Measurements from ENCODE around the gene CPM.

CPM gene

GRCh38 chr12:68911197-68911718 is 21.7 kb downstream of the CPM start:
- no peak overlapping the region for H3K27ac ChIP-seq (ENCODE audit: insufficient read depth, low read length, poor library complexity, severe bottlenecking)
- H3K9me3 ChIP-seq (ENCODE audit: control insufficient read depth, low read length), result no peaks in the 10 kb centered on the region
- H3K36me3 ChIP-seq (ENCODE audit: control insufficient read depth, insufficient read depth, low read length), result no peaks in the 10 kb centered on the region
- no peaks in the 10 kb centered on the region for H3K27me3 ChIP-seq (replicated peaks; ENCODE audit: control insufficient read depth, insufficient read depth, low read length, poor library complexity, severe bottlenecking)
- no peak for DNase-seq
- no peak overlapping the region for H3K4me3 ChIP-seq (ENCODE audit: insufficient read depth, low read depth, low read length, poor library complexity, severe bottlenecking)
- H3K4me1 ChIP-seq (ENCODE audit: control insufficient read depth, insufficient read depth, low read length, poor library complexity, severe bottlenecking), result no peaks in the 10 kb centered on the region

- Histone ChIP-seq H3K4me1 (ENCODE audit: control insufficient read depth, insufficient read depth, low read length, poor library complexity, severe bottlenecking) (no peaks in the 10 kb centered on the region), H3K36me3 (ENCODE audit: control insufficient read depth, insufficient read depth, low read length) (no peaks in the 10 kb centered on the region), H3K4me3 (ENCODE audit: insufficient read depth, low read depth, low read length, poor library complexity, severe bottlenecking) (no peak overlapping the region), H3K27ac (ENCODE audit: insufficient read depth, low read length, poor library complexity, severe bottlenecking) (no peak overlapping the region), H3K9me3 (ENCODE audit: control insufficient read depth, low read length) (no peaks in the 10 kb centered on the region), H3K27me3 (replicated peaks; ENCODE audit: control insufficient read depth, insufficient read depth, low read length, poor library complexity, severe bottlenecking) (no peaks in the 10 kb centered on the region)
- DNase-seq, result no peak
Measured at GRCh38 chr12:68910128-68910527, 22.8 kb downstream of the CPM start.

DNA sequence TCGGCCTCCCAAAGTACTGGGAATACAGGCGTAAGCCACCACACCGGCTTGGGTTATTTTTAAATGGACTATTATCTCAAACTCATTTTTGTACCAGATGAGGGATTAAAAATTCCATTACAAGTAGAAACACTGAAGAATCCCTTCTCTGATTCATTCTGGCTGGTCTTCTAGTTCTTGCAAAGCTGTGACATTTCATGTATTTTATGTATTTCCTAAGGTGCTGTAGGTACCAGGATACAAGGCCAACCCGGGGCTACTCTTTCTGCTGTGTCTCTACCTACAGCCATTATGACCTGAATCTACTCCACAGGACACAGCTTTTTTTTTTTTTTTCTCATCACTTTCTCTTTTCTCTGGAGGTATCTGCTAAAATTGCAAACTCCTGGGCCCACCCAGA is 24.9 kb downstream of the CPM start:
- no peak overlapping the region for H3K4me3 ChIP-seq (ENCODE audit: insufficient read depth, low read depth, low read length, poor library complexity, severe bottlenecking)
- DNase-seq, result no peak
- no peaks in the 10 kb centered on the region for H3K27me3 ChIP-seq (replicated peaks; ENCODE audit: control insufficient read depth, insufficient read depth, low read length, poor library complexity, severe bottlenecking)
- H3K9me3 ChIP-seq (ENCODE audit: control insufficient read depth, low read length), result no peaks in the 10 kb centered on the region
- no peaks in the 10 kb centered on the region for H3K36me3 ChIP-seq (ENCODE audit: control insufficient read depth, insufficient read depth, low read length)
- no peaks in the 10 kb centered on the region for H3K4me1 ChIP-seq (ENCODE audit: control insufficient read depth, insufficient read depth, low read length, poor library complexity, severe bottlenecking)
- H3K27ac ChIP-seq (ENCODE audit: insufficient read depth, low read length, poor library complexity, severe bottlenecking), result no peak overlapping the region

GRCh38 chr12:68905733-68906132 is 27.2 kb downstream of the CPM start:
- no peaks in the 10 kb centered on the region for H3K9me3 ChIP-seq (ENCODE audit: control insufficient read depth, low read length)
- H3K4me3 ChIP-seq (ENCODE audit: insufficient read depth, low read depth, low read length, poor library complexity, severe bottlenecking), result no peak overlapping the region
- H3K27me3 ChIP-seq (replicated peaks; ENCODE audit: control insufficient read depth, insufficient read depth, low read length, poor library complexity, severe bottlenecking), result no peaks in the 10 kb centered on the region
- H3K27ac ChIP-seq (ENCODE audit: insufficient read depth, low read length, poor library complexity, severe bottlenecking), result no peak overlapping the region
- H3K4me1 ChIP-seq (ENCODE audit: control insufficient read depth, insufficient read depth, low read length, poor library complexity, severe bottlenecking), result no peaks in the 10 kb centered on the region
- DNase-seq, result no peak
- H3K36me3 ChIP-seq (ENCODE audit: control insufficient read depth, insufficient read depth, low read length), result no peaks in the 10 kb centered on the region

DNA sequence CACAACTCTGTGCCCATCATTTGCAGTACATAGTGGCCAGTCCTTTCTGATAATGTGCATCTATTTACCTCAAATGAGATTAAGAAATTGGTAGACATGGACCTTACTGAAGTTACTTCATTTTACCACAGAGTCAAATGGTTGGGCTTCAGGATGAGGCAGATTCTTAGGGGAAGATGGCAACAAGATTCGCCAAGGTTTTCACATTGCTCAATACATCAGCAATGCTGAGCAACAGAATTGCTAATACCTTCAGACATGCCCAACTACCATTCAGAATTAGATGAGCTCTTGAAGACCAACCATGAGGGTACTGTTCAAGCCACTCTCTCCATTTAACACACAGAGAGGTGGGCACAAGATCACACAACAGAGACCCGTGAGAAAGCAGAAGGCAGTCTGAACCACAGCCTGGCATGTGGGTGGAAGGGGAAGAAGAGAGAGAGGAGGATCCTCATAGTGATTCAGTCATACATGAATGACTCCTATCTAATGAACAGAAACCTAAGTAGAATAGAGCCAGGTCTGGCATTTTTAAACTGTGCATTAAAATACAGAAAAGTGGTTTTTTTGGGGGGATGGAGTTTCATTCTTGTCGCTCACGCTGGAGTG is 28.5 kb downstream of the CPM start:
- H3K27me3 ChIP-seq (replicated peaks; ENCODE audit: control insufficient read depth, insufficient read depth, low read length, poor library complexity, severe bottlenecking), result no peaks in the 10 kb centered on the region
- no peak for DNase-seq
- H3K9me3 ChIP-seq (ENCODE audit: control insufficient read depth, low read length), result no peaks in the 10 kb centered on the region
- H3K27ac ChIP-seq (ENCODE audit: insufficient read depth, low read length, poor library complexity, severe bottlenecking), result no peak overlapping the region
- H3K36me3 ChIP-seq (ENCODE audit: control insufficient read depth, insufficient read depth, low read length), result no peaks in the 10 kb centered on the region
- no peaks in the 10 kb centered on the region for H3K4me1 ChIP-seq (ENCODE audit: control insufficient read depth, insufficient read depth, low read length, poor library complexity, severe bottlenecking)
- H3K4me3 ChIP-seq (ENCODE audit: insufficient read depth, low read depth, low read length, poor library complexity, severe bottlenecking), result no peak overlapping the region

DNA sequence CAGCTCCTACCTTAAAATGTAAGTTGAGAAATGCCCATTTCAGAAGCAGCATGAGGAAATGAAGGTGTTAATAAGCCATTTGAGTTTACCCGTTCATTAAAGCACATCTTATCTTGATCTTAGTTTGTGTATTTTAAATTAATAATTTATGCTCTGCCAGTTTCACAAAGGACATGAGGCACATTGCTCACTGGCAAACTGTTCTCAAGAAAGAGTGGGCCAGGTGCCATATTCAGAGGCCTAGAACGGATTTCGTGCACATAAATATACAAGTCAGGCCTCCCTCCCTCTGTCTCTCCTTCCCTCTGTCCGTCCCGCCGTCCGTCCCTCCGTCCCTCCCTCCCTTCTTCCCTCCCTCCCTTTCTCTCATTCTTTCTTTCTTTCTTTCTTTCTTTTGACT is 29.5 kb downstream of the CPM start:
- H3K4me1 ChIP-seq (ENCODE audit: control insufficient read depth, insufficient read depth, low read length, poor library complexity, severe bottlenecking), result no peaks in the 10 kb centered on the region
- H3K4me3 ChIP-seq (ENCODE audit: insufficient read depth, low read depth, low read length, poor library complexity, severe bottlenecking), result no peak overlapping the region
- H3K9me3 ChIP-seq (ENCODE audit: control insufficient read depth, low read length), result no peaks in the 10 kb centered on the region
- no peaks in the 10 kb centered on the region for H3K27me3 ChIP-seq (replicated peaks; ENCODE audit: control insufficient read depth, insufficient read depth, low read length, poor library complexity, severe bottlenecking)
- no peak overlapping the region for H3K27ac ChIP-seq (ENCODE audit: insufficient read depth, low read length, poor library complexity, severe bottlenecking)
- H3K36me3 ChIP-seq (ENCODE audit: control insufficient read depth, insufficient read depth, low read length), result no peaks in the 10 kb centered on the region
- DNase-seq, result no peak

DNA sequence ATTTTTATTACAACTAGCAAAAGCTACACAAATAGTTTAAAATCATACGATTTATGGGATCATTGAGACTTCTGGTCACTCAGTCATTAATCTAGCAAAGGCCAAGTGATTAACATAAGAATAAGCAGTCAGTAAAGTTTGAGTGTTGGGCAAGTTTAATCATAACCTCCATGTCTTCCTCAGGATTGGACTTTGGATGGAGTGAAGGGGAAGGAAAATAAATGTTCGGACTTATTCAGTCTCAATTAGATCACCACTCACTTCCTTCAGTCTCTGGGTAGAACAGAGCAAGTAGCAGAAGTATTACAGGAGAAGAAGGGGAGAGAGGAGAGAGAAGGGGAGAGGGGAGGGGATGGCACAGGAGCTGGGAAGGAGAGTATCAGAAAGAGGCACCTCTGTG is 31.4 kb downstream of the CPM start:
- Histone ChIP-seq H3K27me3 (replicated peaks; ENCODE audit: control insufficient read depth, insufficient read depth, low read length, poor library complexity, severe bottlenecking) (no peaks in the 10 kb centered on the region), H3K36me3 (ENCODE audit: control insufficient read depth, insufficient read depth, low read length) (no peaks in the 10 kb centered on the region), H3K4me1 (ENCODE audit: control insufficient read depth, insufficient read depth, low read length, poor library complexity, severe bottlenecking) (no peaks in the 10 kb centered on the region), H3K4me3 (ENCODE audit: insufficient read depth, low read depth, low read length, poor library complexity, severe bottlenecking) (no peak overlapping the region), H3K9me3 (ENCODE audit: control insufficient read depth, low read length) (no peaks in the 10 kb centered on the region), H3K27ac (ENCODE audit: insufficient read depth, low read length, poor library complexity, severe bottlenecking) (no peak overlapping the region)
- no peak for DNase-seq

- no peaks in the 10 kb centered on the region for H3K9me3 ChIP-seq (ENCODE audit: control insufficient read depth, low read length)
- no peaks in the 10 kb centered on the region for H3K4me1 ChIP-seq (ENCODE audit: control insufficient read depth, insufficient read depth, low read length, poor library complexity, severe bottlenecking)
- no peak overlapping the region for H3K27ac ChIP-seq (ENCODE audit: insufficient read depth, low read length, poor library complexity, severe bottlenecking)
- H3K27me3 ChIP-seq (replicated peaks; ENCODE audit: control insufficient read depth, insufficient read depth, low read length, poor library complexity, severe bottlenecking), result no peaks in the 10 kb centered on the region
- no peak overlapping the region for H3K4me3 ChIP-seq (ENCODE audit: insufficient read depth, low read depth, low read length, poor library complexity, severe bottlenecking)
- H3K36me3 ChIP-seq (ENCODE audit: control insufficient read depth, insufficient read depth, low read length), result no peaks in the 10 kb centered on the region
- DNase-seq, result no peak
Measured at GRCh38 chr12:68901145-68901544, 31.8 kb downstream of the CPM start.

DNA sequence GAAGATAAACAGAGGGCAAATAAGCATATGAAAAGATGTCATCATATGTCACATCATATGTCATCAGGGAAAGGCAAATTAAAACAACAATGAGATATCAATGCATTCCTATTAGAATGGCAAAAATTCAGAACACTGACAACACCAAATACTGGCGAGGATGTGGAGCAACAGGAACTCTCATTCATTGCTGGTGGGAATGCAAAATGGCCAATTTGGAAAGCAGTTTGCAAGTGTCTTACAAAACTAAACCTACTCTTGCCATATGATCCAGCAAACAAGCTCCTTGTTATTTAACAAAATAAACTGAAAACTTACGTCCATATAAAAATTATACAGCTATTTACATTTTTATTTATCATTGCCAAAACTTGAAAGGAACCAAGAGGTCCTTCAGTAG is 32.7 kb downstream of the CPM start:
- no peak for DNase-seq
- no peaks in the 10 kb centered on the region for H3K27me3 ChIP-seq (replicated peaks; ENCODE audit: control insufficient read depth, insufficient read depth, low read length, poor library complexity, severe bottlenecking)
- H3K36me3 ChIP-seq (ENCODE audit: control insufficient read depth, insufficient read depth, low read length), result no peaks in the 10 kb centered on the region
- H3K27ac ChIP-seq (ENCODE audit: insufficient read depth, low read length, poor library complexity, severe bottlenecking), result no peak overlapping the region
- H3K9me3 ChIP-seq (ENCODE audit: control insufficient read depth, low read length), result no peaks in the 10 kb centered on the region
- H3K4me3 ChIP-seq (ENCODE audit: insufficient read depth, low read depth, low read length, poor library complexity, severe bottlenecking), result no peak overlapping the region
- H3K4me1 ChIP-seq (ENCODE audit: control insufficient read depth, insufficient read depth, low read length, poor library complexity, severe bottlenecking), result no peaks in the 10 kb centered on the region

- Histone ChIP-seq H3K27me3 (replicated peaks; ENCODE audit: control insufficient read depth, insufficient read depth, low read length, poor library complexity, severe bottlenecking) (no peaks in the 10 kb centered on the region), H3K36me3 (ENCODE audit: control insufficient read depth, insufficient read depth, low read length) (no peaks in the 10 kb centered on the region), H3K9me3 (ENCODE audit: control insufficient read depth, low read length) (no peaks in the 10 kb centered on the region), H3K4me3 (ENCODE audit: insufficient read depth, low read depth, low read length, poor library complexity, severe bottlenecking) (no peak overlapping the region), H3K4me1 (ENCODE audit: control insufficient read depth, insufficient read depth, low read length, poor library complexity, severe bottlenecking) (no peaks in the 10 kb centered on the region), H3K27ac (ENCODE audit: insufficient read depth, low read length, poor library complexity, severe bottlenecking) (no peak overlapping the region)
- DNase-seq, result no peak
Measured at GRCh38 chr12:68899251-68899771, 33.7 kb downstream of the CPM start.

Data from effector memory CD4-positive, alpha-beta T cell (primary cell).